ENCODE results near the gene GPRIN1.

Gene GPRIN1

GRCh38 chr5:176639208-176639607, 29.3 kb upstream of the GPRIN1 start:
- H3K4me3 ChIP-seq (ENCODE audit: insufficient read depth, low read length, poor library complexity, severe bottlenecking), result no peak overlapping the region
- no peak overlapping the region for H3K27ac ChIP-seq (ENCODE audit: low read depth, low read length)
- H3K36me3 ChIP-seq (ENCODE audit: low read length), result no peaks in the 10 kb centered on the region
- TF ChIP-seq CTCF (IDR thresholded peaks at IDR 0.05; ENCODE audit: insufficient read depth, low read length, poor library complexity, severe bottlenecking) (no peak), EZH2phosphoT487 (conservative IDR thresholded peaks at IDR 0.05; ENCODE audit: low read length) (no peak)
- H3F3A ChIP-seq (ENCODE audit: insufficient read depth), result no peaks in the 10 kb centered on the region
- no peaks in the 10 kb centered on the region for H3K9me2 ChIP-seq (replicated peaks; ENCODE audit: insufficient read depth, low read length)
- no peaks in the 10 kb centered on the region for H3K27me3 ChIP-seq (ENCODE audit: low read length)
- no peaks in the 10 kb centered on the region for H3K9me3 ChIP-seq (ENCODE audit: insufficient read depth, low read length)
- H3K9ac ChIP-seq (ENCODE audit: low read length), result no peak overlapping the region
- H3K4me2 ChIP-seq (ENCODE audit: low read depth, low read length, poor library complexity, severe bottlenecking), result no peak overlapping the region
- H4K20me1 ChIP-seq (ENCODE audit: low read depth, low read length), result no peaks in the 10 kb centered on the region
- no peaks in the 10 kb centered on the region for H3K79me2 ChIP-seq (ENCODE audit: insufficient read depth, low read length)
- H2AFZ ChIP-seq (ENCODE audit: low read depth, low read length, severe bottlenecking), result no peak overlapping the region

- no peak overlapping the region for H3K27ac ChIP-seq (ENCODE audit: low read depth, low read length)
- H3F3A ChIP-seq (ENCODE audit: insufficient read depth), result no peaks in the 10 kb centered on the region
- H4K20me1 ChIP-seq (ENCODE audit: low read depth, low read length), result no peaks in the 10 kb centered on the region
- no peak overlapping the region for H3K9ac ChIP-seq (ENCODE audit: low read length)
- no peaks in the 10 kb centered on the region for H3K9me3 ChIP-seq (ENCODE audit: insufficient read depth, low read length)
- no peaks in the 10 kb centered on the region for H3K79me2 ChIP-seq (ENCODE audit: insufficient read depth, low read length)
- H3K9me2 ChIP-seq (replicated peaks; ENCODE audit: insufficient read depth, low read length), result no peaks in the 10 kb centered on the region
- H3K27me3 ChIP-seq (ENCODE audit: low read length), result no peaks in the 10 kb centered on the region
- TF ChIP-seq CTCF (IDR thresholded peaks at IDR 0.05; ENCODE audit: insufficient read depth, low read length, poor library complexity, severe bottlenecking) (no peak), EZH2phosphoT487 (conservative IDR thresholded peaks at IDR 0.05; ENCODE audit: low read length) (no peak)
- no peaks in the 10 kb centered on the region for H3K36me3 ChIP-seq (ENCODE audit: low read length)
- no peak overlapping the region for H3K4me3 ChIP-seq (ENCODE audit: insufficient read depth, low read length, poor library complexity, severe bottlenecking)
- no peak overlapping the region for H3K4me2 ChIP-seq (ENCODE audit: low read depth, low read length, poor library complexity, severe bottlenecking)
- no peak overlapping the region for H2AFZ ChIP-seq (ENCODE audit: low read depth, low read length, severe bottlenecking)
These were observed 28.5 kb upstream of the GPRIN1 start for GRCh38 chr5:176638437-176638836.

GRCh38 chr5:176637556-176637955, 27.6 kb upstream of the GPRIN1 start:
- no peak overlapping the region for H3K27ac ChIP-seq (ENCODE audit: low read depth, low read length)
- no peaks in the 10 kb centered on the region for H4K20me1 ChIP-seq (ENCODE audit: low read depth, low read length)
- H3F3A ChIP-seq (ENCODE audit: insufficient read depth), result no peaks in the 10 kb centered on the region
- no peaks in the 10 kb centered on the region for H3K36me3 ChIP-seq (ENCODE audit: low read length)
- no peaks in the 10 kb centered on the region for H3K9me3 ChIP-seq (ENCODE audit: insufficient read depth, low read length)
- no peaks in the 10 kb centered on the region for H3K79me2 ChIP-seq (ENCODE audit: insufficient read depth, low read length)
- no peak overlapping the region for H3K4me2 ChIP-seq (ENCODE audit: low read depth, low read length, poor library complexity, severe bottlenecking)
- H3K9me2 ChIP-seq (replicated peaks; ENCODE audit: insufficient read depth, low read length), result no peaks in the 10 kb centered on the region
- no peak overlapping the region for H2AFZ ChIP-seq (ENCODE audit: low read depth, low read length, severe bottlenecking)
- no peak overlapping the region for H3K4me3 ChIP-seq (ENCODE audit: insufficient read depth, low read length, poor library complexity, severe bottlenecking)
- no peak for TF ChIP-seq CTCF (IDR thresholded peaks at IDR 0.05; ENCODE audit: insufficient read depth, low read length, poor library complexity, severe bottlenecking)
- no peak for TF ChIP-seq EZH2phosphoT487 (conservative IDR thresholded peaks at IDR 0.05; ENCODE audit: low read length)
- no peaks in the 10 kb centered on the region for H3K27me3 ChIP-seq (ENCODE audit: low read length)
- H3K9ac ChIP-seq (ENCODE audit: low read length), result no peak overlapping the region

Measured in SU-DHL-6 (cell line).